HCT116 (cell line): ENCODE measurements around the gene OR2T6.

Experiments used
- CTCF ChIP-seq, 3 experiments: fragments of 200-600 bp in 1 of 3; sonication (generic) in 1 of 3; IDR thresholded peaks in 2 of 3; conservative IDR thresholded peaks in 1 of 3; 2 replicates each; pipeline ENCODE4 v1.5.1; 2012 to 2017; ENCODE audit warnings: low read depth in 2 of 3, low read length in 2 of 3, antibody characterized with exemption in 1 of 3, borderline replicate concordance in 1 of 3, control low read depth in 1 of 3, mild to moderate bottlenecking in 1 of 3, mixed read lengths in 1 of 3, mixed run types in 1 of 3, moderate library complexity in 1 of 3; ENCODE audit not compliant: insufficient read depth in 1 of 3
- EGR1 ChIP-seq: IDR thresholded peaks from 2 replicates; pipeline ENCODE4 v1.6.1; 2012; ENCODE audit warnings: low read depth
- EZH2 ChIP-seq: fragments of 200-600 bp; sonication (generic); IDR thresholded peaks from 2 replicates; pipeline ENCODE4 v1.6.1; 2017; ENCODE audit warnings: antibody characterized with exemption, mixed run types
- EZH2phosphoT487 ChIP-seq: fragments of 200-600 bp; IDR thresholded peaks from 2 replicates; pipeline ENCODE4 v1.6.1; 2018; ENCODE audit warnings: antibody characterized with exemption, borderline replicate concordance
- FOSL1 ChIP-seq: IDR thresholded peaks from 2 replicates; pipeline ENCODE4 v1.6.1; 2012; ENCODE audit warnings: low read depth
- MAX ChIP-seq: IDR thresholded peaks from 2 replicates; pipeline ENCODE4 v1.6.1; 2012
- POLR2A ChIP-seq: IDR thresholded peaks from 2 replicates; pipeline ENCODE4 v1.7.0; 2011; ENCODE audit warnings: borderline replicate concordance; ENCODE audit not compliant: insufficient read depth, insufficient read length; ENCODE audit errors: extremely low read depth
- ZBTB33 ChIP-seq: IDR thresholded peaks from 2 replicates; pipeline ENCODE4 v1.6.1; 2011; ENCODE audit warnings: mild to moderate bottlenecking, low read length, moderate library complexity; ENCODE audit not compliant: insufficient replicate concordance; ENCODE audit errors: extremely low read depth
- ZFX ChIP-seq: fragments of 450-650 bp; IDR thresholded peaks from 2 replicates; pipeline ENCODE4 v1.6.1; 2017
- ZNF274 ChIP-seq: fragments of 200-500 bp; sonication (Bioruptor generic); IDR thresholded peaks from 2 replicates; pipeline ENCODE4 v1.6.1; 2014; ENCODE audit warnings: mild to moderate bottlenecking, low read depth, low read length, inconsistent platforms

- TF ChIP-seq CTCF (IDR thresholded peaks at IDR 0.05 in 2 of 3, conservative IDR thresholded peaks at IDR 0.05 in 1 of 3; ENCODE audit: borderline replicate concordance in 1 of 3, insufficient read depth in 1 of 3, low read depth in 2 of 3, low read length in 2 of 3) (no peak), ZBTB33 (no peak), POLR2A (no peak), EGR1 (no peak), EZH2phosphoT487 (no peak), EZH2 (no peak), ZNF274 (no peak), MAX (no peak), ZFX (no peak), FOSL1 (no peak)
Measured at GRCh38 chr1:248373761-248374160, 1.8 kb upstream of the OR2T6 start.
